COLO829 (cell line): ENCODE measurements around the gene MKS1.

Experiments used
- DNase-seq: peaks from one replicate; pipeline ENCODE4 v3.0.0; 2012; ENCODE audit warnings: low spot score

The MKS1 gene

GRCh38 chr17:58161566-58161965 is 57.5 kb downstream of the MKS1 start:
- DNase-seq, result no peak

DNA sequence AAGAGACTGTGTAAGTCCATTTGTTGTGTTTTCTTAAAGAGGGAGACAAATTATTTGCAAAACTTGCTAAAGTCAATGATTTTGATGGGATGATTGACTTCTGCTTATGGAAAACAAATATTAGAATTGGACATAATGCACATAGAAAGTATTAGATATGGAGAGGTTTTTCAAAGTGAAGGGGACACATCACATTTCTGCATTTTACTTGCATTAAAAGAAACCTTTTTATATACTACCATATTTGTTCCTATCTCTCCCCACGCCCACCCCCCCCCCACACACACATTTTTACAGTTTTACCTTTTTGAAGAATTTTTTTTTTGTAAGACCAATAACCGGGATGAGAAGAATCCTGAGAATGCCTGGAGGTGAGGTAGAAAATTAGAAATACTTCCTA is 60.9 kb downstream of the MKS1 start:
- no peak for DNase-seq

- DNase-seq, result no peak
Measured at GRCh38 chr17:58156839-58157803, 61.9 kb downstream of the MKS1 start.
